Endodermal cell (in vitro differentiated cells): ENCODE measurements around the gene IDH3G. TPM values are rescaled to one million over a fixed set of nuclear protein-coding genes. Genes with fewer than 3 reads are reported as not detected.
A peak's percentile ranks its signal among the peaks of the same experiment; 100 is the strongest.

ENCODE experiments used
- DNase-seq: peaks from one replicate; pipeline ENCODE4 v3.0.0-alpha.2; 2017
- H3K27ac ChIP-seq: 2 replicates; pipeline ENCODE4 v1.5.1; 2013; ENCODE audit warnings: mild to moderate bottlenecking, low read depth, low read length, moderate library complexity
- H3K27me3 ChIP-seq: 2 replicates; pipeline ENCODE4 v1.6.1; 2013; ENCODE audit warnings: mild to moderate bottlenecking, low read length, moderate library complexity; ENCODE audit not compliant: insufficient read depth, control insufficient read depth, poor library complexity, severe bottlenecking
- H3K36me3 ChIP-seq: 2 replicates; pipeline ENCODE4 v1.7.0; 2013; ENCODE audit warnings: mild to moderate bottlenecking, low read length, moderate library complexity; ENCODE audit not compliant: control insufficient read depth, insufficient read depth
- H3K4me1 ChIP-seq: one replicate; pipeline ENCODE4 v1.7.0; 2013; ENCODE audit warnings: low read length; ENCODE audit not compliant: control insufficient read depth, insufficient read depth
- H3K4me3 ChIP-seq: 2 replicates; pipeline ENCODE4 v1.5.1; 2013; ENCODE audit warnings: mild to moderate bottlenecking, low read length, moderate library complexity
- H3K9ac ChIP-seq: 2 replicates; pipeline ENCODE4 v1.6.1; 2013; ENCODE audit warnings: mild to moderate bottlenecking, low read length, moderate library complexity; ENCODE audit not compliant: poor library complexity, severe bottlenecking; ENCODE audit errors: extremely low read depth
- H3K9me3 ChIP-seq: 2 replicates; pipeline ENCODE4 v1.6.1; 2013; ENCODE audit warnings: mild to moderate bottlenecking, low read length, moderate library complexity; ENCODE audit not compliant: control insufficient read depth
- H3K27ac Mint-ChIP-seq: 2 replicates; pipeline ENCODE4 v1.8.0; 2020; ENCODE audit warnings: mixed read lengths
- H3K27me3 Mint-ChIP-seq: 2 replicates; pipeline ENCODE4 v1.8.0; 2021; ENCODE audit warnings: mild to moderate bottlenecking, mixed read lengths; ENCODE audit not compliant: insufficient read depth
- H3K36me3 Mint-ChIP-seq: 2 replicates; pipeline ENCODE4 v1.8.0; 2020; ENCODE audit warnings: low read depth, mixed read lengths
- H3K4me1 Mint-ChIP-seq: 2 replicates; pipeline ENCODE4 v1.8.0; 2020; ENCODE audit warnings: mixed read lengths
- H3K4me3 Mint-ChIP-seq: 2 replicates; pipeline ENCODE4 v1.8.0; 2020; ENCODE audit warnings: mild to moderate bottlenecking, moderate library complexity, mixed read lengths
- H3K9me3 Mint-ChIP-seq: 2 replicates; pipeline ENCODE4 v1.8.0; 2020; ENCODE audit warnings: mild to moderate bottlenecking, mixed read lengths
- WGBS, 2 experiments: methylation state at CpG; one replicate each; pipeline versions ENCODE4 v1.1.5 to v1.1.7; 2013; ENCODE audit warnings: missing lambda C conversion rate in 2 of 2, mixed read lengths in 1 of 2; ENCODE audit not compliant: insufficient coverage in 1 of 2, insufficient read length in 1 of 2; 5-methylcytosine and 5-hydroxymethylcytosine counted together
- total RNA-seq, 2 donors: library from RNA; stranded (reverse); fragmentation: NEBNext Ultra II Directional in 1 of 2; extraction: Animal tissue kit (Norgen Biotek cat#: 25700) in 1 of 2; gene quantifications; 2 replicates in 1 of 2; 3 replicates in 1 of 2; pipeline ENCODE4 v1.2.1, GENCODE V29; 2021
- TF ChIP-seq, protein P1 (sequence below): fragments of 200-600 bp; sonication (generic); conservative IDR thresholded peaks from 2 replicates; pipeline ENCODE4 v1.5.0; 2021; ENCODE audit warnings: antibody characterized with exemption, mild to moderate bottlenecking

The IDH3G gene
- total RNA-seq, 2 donors from 2014 or later, result 39.5 to 45.0 TPM

DNA sequence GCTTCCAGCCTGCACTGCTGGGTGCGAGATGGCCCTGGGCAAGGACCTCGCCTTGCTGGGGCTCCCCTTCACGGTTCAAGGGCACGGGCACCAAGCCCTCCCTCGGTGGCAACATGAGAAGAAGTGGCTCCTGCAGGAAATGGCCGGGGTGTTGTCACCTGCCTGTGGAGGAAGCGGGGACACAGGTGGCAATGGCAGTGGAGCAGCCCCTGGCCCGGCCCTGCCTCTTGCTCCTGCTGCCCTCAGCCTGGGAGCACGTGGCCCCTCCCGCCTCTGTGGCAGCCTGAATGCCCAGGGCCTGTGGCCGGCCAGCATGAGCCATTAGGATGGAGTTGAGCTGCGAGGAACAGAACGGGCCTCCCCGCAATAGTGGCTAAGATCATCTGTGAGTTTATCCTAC lies 52.7 kb downstream of the IDH3G start:
- 95% methylated on average over 14 of the region's 14 CpGs; no CpG with 5 or more reads in 1 of the 2 experiments for WGBS, 2 experiments
- no peak overlapping the region for H3K9ac ChIP-seq
- Mint-ChIP-seq H3K4me1 (no peaks in the 10 kb centered on the region), H3K4me3 (no peak overlapping the region), H3K27ac (no peak overlapping the region), H3K9me3 (peaks cover 63% of the 10 kb centered on the region), H3K27me3 (no peaks in the 10 kb centered on the region), H3K36me3 (peaks cover 4% of the 10 kb centered on the region)
- DNase-seq, result no peak
- H3K27me3 ChIP-seq, result no peaks in the 10 kb centered on the region
- H3K36me3 ChIP-seq, result no peaks in the 10 kb centered on the region
- H3K27ac ChIP-seq, result no peak overlapping the region
- H3K4me3 ChIP-seq, result no peak overlapping the region
- no peaks in the 10 kb centered on the region for H3K4me1 ChIP-seq
- TF ChIP-seq, protein P1, sequence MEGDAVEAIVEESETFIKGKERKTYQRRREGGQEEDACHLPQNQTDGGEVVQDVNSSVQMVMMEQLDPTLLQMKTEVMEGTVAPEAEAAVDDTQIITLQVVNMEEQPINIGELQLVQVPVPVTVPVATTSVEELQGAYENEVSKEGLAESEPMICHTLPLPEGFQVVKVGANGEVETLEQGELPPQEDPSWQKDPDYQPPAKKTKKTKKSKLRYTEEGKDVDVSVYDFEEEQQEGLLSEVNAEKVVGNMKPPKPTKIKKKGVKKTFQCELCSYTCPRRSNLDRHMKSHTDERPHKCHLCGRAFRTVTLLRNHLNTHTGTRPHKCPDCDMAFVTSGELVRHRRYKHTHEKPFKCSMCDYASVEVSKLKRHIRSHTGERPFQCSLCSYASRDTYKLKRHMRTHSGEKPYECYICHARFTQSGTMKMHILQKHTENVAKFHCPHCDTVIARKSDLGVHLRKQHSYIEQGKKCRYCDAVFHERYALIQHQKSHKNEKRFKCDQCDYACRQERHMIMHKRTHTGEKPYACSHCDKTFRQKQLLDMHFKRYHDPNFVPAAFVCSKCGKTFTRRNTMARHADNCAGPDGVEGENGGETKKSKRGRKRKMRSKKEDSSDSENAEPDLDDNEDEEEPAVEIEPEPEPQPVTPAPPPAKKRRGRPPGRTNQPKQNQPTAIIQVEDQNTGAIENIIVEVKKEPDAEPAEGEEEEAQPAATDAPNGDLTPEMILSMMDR, result no peak
- no peaks in the 10 kb centered on the region for H3K9me3 ChIP-seq

DNA sequence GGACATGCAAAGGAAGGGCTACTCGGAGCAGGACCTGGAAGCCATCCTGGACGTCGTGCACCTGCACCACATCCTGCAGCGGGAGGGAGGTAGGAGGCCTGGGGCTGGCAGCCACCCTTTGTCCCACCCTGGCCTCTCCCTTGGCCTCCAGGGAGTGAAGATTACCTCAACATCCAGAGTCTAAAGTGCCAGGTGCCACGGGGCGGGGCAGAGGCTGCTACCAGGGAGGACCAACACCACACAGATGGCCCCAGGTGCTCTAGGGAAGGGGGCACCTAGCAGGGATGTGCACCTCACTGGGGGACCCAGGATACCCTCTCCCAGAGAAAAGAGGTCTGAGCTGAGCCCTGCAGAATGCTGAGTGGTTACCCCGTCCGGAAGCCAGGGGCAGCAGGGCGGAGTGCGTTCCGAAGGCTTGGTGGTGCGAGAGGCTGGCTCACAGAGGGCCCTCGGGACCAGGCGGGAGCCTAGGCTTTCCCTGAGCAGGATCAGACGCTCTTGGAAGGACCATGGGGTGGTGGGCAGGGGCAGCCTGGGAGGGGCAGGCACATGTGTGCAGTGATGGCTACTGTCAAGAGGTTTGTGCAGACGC lies 53.4 kb downstream of the IDH3G start:
- peak; percentile 21 for DNase-seq
- Histone ChIP-seq H3K27me3 (no peaks in the 10 kb centered on the region), H3K9ac (no peak overlapping the region), H3K36me3 (no peaks in the 10 kb centered on the region), H3K9me3 (no peaks in the 10 kb centered on the region), H3K4me3 (no peak overlapping the region), H3K4me1 (no peaks in the 10 kb centered on the region), H3K27ac (no peak overlapping the region)
- H3K4me3 Mint-ChIP-seq, result no peak overlapping the region
- H3K4me1 Mint-ChIP-seq, result peaks cover under 1% of the 10 kb centered on the region
- 80 to 98% methylated on average over 1 to 16 of the region's 16 CpGs for WGBS, 2 experiments
- H3K9me3 Mint-ChIP-seq, result peaks cover 61% of the 10 kb centered on the region
- TF ChIP-seq, protein P1, result no peak
- H3K27ac Mint-ChIP-seq, result no peak overlapping the region
- H3K36me3 Mint-ChIP-seq, result peaks cover 4% of the 10 kb centered on the region
- no peaks in the 10 kb centered on the region for H3K27me3 Mint-ChIP-seq

DNA sequence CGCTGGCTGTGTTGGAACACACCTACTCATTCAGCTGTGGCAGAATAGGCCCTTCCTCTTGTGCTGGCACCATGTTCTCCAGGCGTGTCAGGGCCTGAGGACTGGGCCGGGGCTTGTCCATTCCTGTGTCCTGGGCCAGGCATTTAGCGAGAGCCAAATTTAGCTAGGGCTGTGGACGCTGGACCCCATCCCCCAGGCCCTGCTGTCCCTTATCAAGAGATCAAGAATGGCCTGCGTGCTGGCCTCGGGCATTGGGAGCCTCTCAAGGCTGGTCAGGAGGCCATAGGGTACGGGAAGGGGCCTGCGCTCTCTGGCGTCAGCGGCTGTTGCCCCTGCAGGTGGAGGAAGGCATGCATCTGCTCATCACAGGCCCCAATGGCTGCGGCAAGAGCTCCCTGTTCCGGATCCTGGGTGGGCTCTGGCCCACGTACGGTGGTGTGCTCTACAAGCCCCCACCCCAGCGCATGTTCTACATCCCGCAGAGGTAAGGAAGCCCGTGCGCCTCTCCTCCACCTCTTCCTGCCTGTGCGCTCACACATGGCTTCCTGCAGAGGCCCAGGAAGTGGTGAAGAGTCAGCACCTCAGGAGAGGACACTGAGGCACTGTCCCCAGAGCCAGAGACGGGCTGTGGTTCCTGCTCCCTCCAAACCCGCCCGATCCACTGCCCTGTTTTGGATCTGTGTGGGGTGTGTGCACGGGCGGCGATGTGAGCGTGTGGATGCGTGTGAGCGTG lies 54.3 kb downstream of the IDH3G start:
- no peak overlapping the region for H3K9ac ChIP-seq
- H3K4me3 ChIP-seq, result no peak overlapping the region
- H3K36me3 Mint-ChIP-seq, result peaks cover 7% of the 10 kb centered on the region
- H3K9me3 ChIP-seq, result no peaks in the 10 kb centered on the region
- 92 to 94% methylated on average over 5 to 29 of the region's 29 CpGs for WGBS, 2 experiments
- H3K27me3 ChIP-seq, result no peaks in the 10 kb centered on the region
- peak; percentile 32 for DNase-seq
- H3K27ac Mint-ChIP-seq, result no peak overlapping the region
- no peaks in the 10 kb centered on the region for H3K4me1 ChIP-seq
- TF ChIP-seq, protein P1, result no peak
- H3K4me1 Mint-ChIP-seq, result peaks cover 5% of the 10 kb centered on the region
- no peak overlapping the region for H3K27ac ChIP-seq
- no peak overlapping the region for H3K4me3 Mint-ChIP-seq
- no peaks in the 10 kb centered on the region for H3K27me3 Mint-ChIP-seq
- H3K9me3 Mint-ChIP-seq, result peaks cover 62% of the 10 kb centered on the region
- no peaks in the 10 kb centered on the region for H3K36me3 ChIP-seq
